Muscle of back (tissue), 11 donors: ENCODE results near the gene GRIP1. TPM values are rescaled to one million over a fixed set of nuclear protein-coding genes. Genes with fewer than 3 reads are reported as not detected.
A peak's percentile ranks its signal among the peaks of the same experiment; 100 is the strongest.
"Not testable (repeated sequence)": the region's sequence is repeated elsewhere in the genome, so short reads cannot be mapped to it uniquely, and the experiment has no call there.

ENCODE experiments used
- DNase-seq, 3 donors: peaks; one replicate each; pipeline versions ENCODE4 v3.0.0 to v3.0.0-alpha.2; 2013
- polyA plus RNA-seq, 10 donors: library from polyadenylated mRNA; unstranded; fragments of 120-200 nt; gene quantifications; one replicate each; pipeline ENCODE4 v1.2.1, GENCODE V29; 2013; ENCODE audit not compliant: insufficient read length in 10 of 10

GRIP1 gene
- polyA plus RNA-seq, 10 donors = 0.49 to 4.1 (median 1.6) TPM

DNA sequence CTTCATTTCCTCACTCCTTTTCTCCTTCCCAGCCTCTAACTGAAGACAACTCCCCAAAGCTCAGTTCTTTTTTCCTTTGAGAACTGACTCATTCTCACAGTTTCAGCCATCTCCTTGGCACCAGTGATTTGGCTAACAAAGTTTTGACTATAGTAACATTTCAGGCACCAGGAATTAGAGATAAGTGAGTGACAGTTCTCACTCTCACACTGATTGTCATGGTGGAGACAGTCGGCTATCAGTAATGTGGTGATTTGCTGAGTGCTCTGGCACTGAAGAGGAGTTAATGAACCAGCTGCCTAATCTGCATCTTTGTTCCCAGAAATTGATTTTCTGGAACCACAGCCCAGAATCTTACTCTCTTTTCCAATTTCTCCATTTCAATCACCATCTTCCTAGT is 347.1 kb downstream of the GRIP1 start:
- no peak for DNase-seq

DNA sequence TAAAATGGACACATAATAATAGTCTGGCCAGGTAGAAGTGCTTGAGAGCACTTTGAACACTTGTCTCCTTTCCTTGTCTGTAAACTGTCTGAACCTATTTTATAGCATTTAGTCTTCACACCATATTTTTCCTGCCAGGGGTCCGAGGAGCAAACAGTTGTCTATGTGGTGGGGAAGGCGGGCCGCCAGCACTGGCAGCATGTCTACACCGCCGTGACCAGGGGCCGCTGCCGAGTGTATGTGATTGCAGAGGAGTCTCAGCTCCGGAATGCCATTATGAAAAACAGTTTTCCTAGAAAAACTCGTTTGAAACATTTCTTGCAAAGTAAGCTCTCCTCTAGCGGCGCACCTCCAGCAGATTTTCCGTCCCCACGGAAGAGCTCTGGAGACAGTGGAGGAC is 347.9 kb downstream of the GRIP1 start:
- no peak for DNase-seq

DNA sequence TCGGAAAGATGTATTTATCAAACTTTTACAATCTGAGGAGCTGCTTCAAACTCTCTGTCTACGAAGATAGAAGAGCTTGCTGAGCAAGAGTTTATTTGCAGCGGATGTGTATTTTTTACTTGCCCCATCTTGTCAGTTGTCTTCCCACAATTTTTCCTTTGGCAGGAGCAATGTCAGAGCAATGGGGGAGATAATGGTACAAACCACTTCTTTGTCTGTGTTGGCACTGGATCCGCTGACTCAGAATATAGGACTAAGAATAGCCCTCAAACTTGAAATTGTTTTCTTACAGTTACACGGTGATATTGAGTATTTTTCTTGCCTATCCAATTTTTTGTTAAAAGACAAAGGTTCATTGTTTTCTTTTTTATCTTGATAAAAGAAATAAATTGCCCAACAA is 348.9 kb downstream of the GRIP1 start:
- DNase-seq = no peak

DNA sequence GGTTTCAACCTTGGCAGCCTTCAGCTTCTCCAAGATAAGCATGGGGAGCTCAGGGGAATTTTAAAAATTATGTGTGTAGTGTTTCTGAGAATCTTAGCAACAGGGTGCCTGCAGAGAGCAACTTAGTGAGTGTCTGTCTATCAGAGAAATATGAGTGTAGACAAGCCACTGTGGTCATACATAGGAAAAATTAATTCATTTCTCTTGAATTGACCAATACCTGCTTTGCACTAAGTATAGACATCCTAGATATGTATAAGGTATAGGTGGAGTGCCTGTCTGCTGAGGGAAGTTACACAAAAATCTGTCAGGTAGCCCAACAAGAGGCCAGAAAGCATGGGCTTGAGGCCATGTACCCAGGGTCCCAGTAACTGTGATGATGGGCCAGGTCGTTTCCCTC is 355.9 kb downstream of the GRIP1 start:
- DNase-seq = no peak

DNA sequence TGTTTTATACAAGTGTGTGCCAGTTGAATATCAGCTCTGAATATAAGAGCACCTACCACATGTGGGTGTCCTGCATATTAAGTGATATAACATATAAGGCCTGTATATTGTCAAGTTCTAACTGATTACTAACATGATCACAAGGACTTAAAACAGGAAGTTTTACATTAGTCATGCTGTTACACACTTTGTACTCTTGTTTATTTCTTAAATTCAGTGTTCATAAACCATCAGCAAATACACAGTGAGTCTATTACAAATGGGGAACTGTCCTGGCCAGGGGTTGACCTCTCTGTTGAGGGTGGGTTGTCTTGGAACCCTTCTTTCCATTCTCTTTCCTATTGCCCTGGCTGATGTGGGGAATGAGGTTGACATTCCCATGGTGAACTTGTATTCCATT is 357.4 kb downstream of the GRIP1 start:
- no peak for DNase-seq

DNA sequence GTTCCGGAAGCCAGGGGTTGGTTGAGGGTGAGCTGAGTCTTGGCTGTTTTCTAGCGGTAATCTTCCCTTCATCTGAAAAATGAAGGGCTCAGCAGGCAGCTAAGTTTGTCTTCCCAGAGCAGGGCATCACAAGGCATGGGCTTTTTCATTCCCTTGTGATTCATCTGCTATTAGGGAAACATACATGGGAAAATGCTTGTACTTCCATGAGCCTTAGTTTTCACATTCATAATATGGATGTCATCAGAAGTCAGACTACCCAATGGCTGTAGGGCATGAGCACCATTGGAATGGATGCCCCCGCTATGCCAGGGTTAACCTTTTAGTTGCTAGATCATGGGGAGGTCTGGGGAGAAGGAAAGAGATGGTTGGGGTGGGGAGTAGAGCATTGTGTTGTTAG is 357.9 kb downstream of the GRIP1 start:
- DNase-seq = no peak

DNA sequence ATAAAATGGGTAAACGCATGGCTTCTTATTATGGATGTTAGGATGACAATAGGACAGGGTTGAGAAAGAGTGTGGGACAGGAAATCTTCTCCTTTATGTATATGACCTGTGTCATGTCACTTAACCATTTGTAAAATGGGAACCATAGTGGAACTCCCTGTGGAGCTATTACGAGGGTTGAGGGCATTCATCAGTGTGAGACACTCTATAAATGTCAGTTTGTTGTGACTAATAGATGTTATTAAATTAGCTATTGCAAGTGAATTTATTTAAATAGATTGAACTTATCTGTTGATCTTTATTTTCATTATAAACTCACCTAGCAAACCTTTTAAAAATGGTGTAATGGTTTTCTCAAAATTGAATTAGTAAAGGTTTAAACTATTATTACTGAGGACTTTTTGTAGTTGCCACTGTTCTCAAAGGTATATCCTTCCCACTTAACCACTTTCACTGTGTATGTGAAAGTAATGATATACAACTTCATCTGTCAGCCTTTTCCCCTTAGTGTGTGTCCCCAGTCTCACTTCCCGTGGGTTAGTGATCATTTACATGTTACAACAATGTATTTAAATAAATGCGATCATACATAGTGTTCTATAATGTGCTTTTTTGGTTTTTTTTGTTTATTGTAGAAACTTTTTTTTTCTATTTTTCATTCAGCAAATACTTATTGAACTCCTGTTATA is 359.5 kb downstream of the GRIP1 start:
- DNase-seq = no peak

DNA sequence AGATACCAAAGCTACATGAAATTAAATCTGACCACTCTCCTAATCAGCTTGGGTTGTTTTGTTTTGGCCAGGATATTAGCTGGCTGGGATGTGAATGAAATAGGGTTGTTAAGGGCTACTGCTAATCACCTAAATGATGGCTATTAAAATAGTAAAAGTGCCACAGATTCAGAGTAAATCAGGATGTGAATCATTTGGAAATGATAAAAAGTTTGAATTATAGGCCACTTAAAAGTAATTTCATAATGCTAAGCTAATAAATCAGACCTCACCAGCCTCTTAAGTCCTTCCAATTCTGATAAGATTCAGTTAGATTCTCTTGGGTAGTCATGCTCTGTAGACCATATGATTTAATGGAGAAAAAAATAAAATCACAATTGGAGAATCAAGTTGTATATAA is 364.6 kb downstream of the GRIP1 start:
- DNase-seq = no peak

DNA sequence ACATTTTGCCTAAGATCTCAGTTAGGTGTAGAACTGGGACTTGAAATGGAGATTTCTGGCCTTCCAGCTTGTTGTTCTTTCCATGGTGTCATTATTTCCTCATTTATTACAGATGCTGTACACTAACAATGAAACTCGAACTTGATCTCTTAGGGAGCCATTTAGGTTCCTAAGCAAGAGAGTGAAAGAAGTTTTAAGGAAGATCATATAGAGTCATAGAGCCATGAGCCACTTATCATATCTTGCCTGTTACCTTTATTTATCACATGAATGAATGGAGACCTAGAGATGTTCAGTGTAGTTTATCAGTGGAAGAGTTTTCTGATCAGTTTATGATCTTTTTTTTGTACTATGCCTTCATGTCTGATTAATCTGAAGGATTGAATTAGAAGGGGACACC is 366.7 kb downstream of the GRIP1 start:
- no peak for DNase-seq

DNA sequence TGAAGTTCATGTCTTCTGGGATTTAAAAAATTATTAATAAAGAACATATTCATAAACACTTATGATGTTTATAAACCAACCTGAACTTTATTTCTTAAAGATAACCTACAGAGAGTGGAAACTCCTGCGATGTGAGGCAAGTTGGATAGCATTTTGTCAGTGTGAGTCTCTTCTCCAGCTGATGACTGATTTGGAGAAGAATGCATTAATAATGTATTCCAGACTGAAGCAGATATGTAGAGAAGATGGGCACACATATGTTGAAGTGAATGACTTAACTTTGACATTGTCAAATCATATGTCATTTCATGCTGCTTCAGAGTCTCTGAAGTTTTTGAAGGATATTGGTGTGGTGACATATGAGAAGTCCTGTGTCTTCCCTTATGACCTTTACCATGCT is 369.3 kb downstream of the GRIP1 start:
- no peak for DNase-seq

DNA sequence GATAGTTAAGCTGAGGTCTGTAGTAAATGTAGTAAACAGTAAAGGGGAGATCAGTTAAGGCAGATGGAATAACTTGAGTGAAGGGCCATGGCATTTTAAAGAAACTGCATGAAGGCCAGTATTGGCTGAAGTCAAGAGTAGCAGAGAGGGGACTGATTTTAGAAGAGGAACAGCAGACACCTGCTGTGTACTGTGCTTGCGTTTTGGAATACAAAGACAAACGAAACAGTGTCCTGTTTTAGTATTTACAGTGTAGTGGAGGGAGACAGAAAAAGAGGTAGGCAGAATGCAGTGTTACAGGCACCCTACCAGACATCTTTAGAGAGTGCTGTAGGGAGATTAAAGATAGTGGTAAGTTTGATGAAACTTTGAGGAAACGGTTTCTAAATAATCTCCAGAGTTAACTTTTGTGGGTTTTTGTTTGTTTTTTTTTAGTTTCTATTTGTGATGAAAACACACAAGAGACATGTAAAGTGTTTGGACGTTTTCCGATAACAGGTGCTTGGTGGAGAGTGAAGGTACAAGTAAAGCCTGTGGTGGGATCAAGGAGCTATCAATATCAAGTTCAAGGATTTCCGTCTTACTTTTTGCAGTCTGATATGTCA is 374.5 kb downstream of the GRIP1 start:
- no peak for DNase-seq

DNA sequence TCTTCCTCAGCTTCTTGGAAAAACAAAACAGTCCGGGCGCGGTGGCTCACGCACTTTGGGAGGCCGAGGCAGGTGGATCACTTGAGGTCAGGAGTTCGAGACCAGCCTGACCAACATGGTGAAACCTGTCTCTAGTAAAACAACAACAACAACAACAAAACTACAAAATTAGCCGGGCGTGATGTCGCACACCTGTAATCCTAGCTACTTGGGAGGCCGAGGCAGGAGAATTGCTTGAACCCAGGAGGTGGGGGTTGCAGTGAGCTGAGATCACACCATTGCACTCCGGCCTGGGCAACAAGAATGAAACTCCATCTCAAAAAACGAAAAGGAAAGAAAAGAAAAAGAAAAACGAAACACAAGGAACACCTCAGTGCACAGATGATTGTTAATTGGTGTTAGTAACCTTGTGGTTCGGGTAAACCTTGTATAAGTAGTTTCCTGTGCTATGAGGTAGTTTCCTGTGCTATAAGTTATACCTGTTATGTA is 375.5 kb downstream of the GRIP1 start:
- not testable (repeated sequence) for DNase-seq

DNA sequence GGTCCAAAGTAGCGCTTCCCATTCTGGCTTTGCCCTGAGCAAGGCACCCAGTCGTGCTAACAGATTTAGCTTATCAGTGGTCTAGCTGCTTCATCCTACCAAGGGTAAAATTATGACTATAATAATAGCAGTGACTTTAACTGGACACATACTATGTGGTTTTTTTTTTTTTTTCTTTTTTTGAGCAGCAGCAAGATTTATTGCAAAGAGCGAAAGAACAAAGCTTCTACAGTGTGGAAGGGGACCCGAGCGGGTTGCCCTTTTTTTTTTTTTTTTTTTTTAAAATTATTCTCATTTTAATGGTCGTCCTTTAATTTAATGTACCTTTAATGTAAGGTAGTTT is 376.1 kb downstream of the GRIP1 start:
- no peak for DNase-seq

DNA sequence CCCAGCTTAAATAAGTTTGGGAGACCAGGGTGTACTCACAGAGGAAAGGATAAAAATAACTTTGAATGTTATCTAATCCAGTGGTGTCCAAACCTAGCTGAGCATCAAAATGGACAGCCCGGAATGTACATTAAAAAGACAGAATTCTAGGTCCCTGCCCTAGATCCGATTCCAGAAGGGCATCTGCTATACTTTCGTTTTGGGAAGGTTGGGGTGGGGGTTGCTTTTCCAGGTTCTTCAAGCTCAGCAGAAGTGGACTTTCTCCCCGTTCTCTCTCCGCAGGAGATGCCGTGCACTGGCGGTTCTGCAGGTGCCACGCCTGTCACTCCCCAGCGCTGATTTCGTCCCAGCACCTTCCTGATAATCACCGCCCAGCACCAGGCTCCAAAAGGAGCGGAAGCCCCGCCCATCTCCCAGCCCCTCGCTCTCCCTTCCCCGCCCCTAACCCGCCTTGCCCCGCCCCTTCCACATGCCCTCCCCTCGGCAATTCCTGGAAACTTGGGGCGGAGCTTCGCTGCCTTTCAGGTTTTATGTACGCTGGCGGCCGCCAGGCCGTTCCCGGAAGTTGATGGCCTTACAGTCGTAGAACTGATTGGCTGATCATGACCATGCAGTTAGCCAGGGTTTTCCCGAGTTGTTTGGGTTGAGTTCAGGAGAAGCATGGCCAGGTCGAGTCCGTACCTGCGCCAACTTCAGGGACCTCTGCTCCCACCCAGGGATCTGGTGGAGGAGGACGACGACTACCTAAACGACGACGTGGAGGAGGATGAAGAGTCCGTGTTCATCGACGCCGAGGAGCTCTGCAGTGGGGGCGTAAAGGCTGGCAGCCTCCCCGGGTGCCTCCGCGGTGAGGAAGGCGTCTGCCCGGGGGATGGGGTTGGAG is 376.7 kb downstream of the GRIP1 start, which contains the start of gene HELB:
TSS of gene HELB (plus strand) at position 550 of the 883 bp plus-strand sequence. CDS start at position 661, 111 bp downstream.
- peak; percentile 97 to 98 (median 97) for DNase-seq

DNA sequence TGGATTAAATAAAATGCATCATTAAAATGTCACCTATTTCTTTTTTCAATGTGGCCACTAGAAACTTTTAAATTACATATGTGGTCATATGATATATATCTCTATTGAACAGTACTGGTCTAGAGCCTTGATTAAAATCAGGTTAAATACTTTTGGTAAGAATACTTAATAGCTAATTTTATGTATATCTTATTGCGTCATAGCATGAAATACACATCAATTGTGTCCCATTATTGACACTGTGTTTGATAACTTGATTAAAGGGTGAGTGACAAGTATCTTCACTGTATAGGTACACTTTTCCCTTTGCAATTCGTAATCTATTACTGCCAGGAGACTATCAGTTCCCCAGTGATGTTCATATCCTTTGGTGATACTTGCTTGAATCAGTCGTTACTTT is 381.0 kb downstream of the GRIP1 start:
- no peak for DNase-seq
